Mesenchymal stem cell (in vitro differentiated cells and primary cell): ENCODE results near the gene FHIT. TPM values are rescaled to one million over a fixed set of nuclear protein-coding genes. Genes with fewer than 3 reads are reported as not detected.

Experiments used
- DNase-seq: peaks from one replicate; pipeline ENCODE4 v3.0.0-alpha.2; 2013
- H2AFZ ChIP-seq: one replicate; pipeline ENCODE4 v1.6.1; 2013; ENCODE audit warnings: low read depth, mild to moderate bottlenecking, control low read depth, inconsistent platforms, low read length, moderate library complexity
- H2AK5ac ChIP-seq: 2 replicates; pipeline ENCODE4 v1.6.1; 2013; ENCODE audit warnings: low read length, moderate library complexity, mild to moderate bottlenecking, inconsistent platforms; ENCODE audit not compliant: severe bottlenecking
- H2BK120ac ChIP-seq: one replicate; pipeline ENCODE4 v1.6.1; 2013; ENCODE audit warnings: low read depth, mild to moderate bottlenecking, inconsistent platforms, low read length, moderate library complexity
- H2BK12ac ChIP-seq, 2 experiments: one replicate each; pipeline ENCODE4 v1.6.1; 2013; ENCODE audit warnings: inconsistent platforms in 2 of 2, low read length in 2 of 2, mild to moderate bottlenecking in 2 of 2, moderate library complexity in 2 of 2, control low read depth in 1 of 2
- H2BK15ac ChIP-seq: one replicate; pipeline ENCODE4 v1.6.1; 2013; ENCODE audit warnings: mild to moderate bottlenecking, low read depth, inconsistent platforms; ENCODE audit not compliant: poor library complexity, severe bottlenecking
- H2BK5ac ChIP-seq: 2 replicates; pipeline ENCODE4 v1.6.1; 2013; ENCODE audit warnings: low read depth, mild to moderate bottlenecking, low read length, control low read depth, inconsistent platforms; ENCODE audit not compliant: poor library complexity, severe bottlenecking
- H3K14ac ChIP-seq, 2 experiments: one replicate each; pipeline ENCODE4 v1.6.1; 2013; ENCODE audit warnings: inconsistent platforms in 2 of 2, low read length in 2 of 2, control low read depth in 1 of 2, mild to moderate bottlenecking in 1 of 2, moderate library complexity in 1 of 2
- H3K18ac ChIP-seq, 2 experiments: one replicate each; pipeline ENCODE4 v1.6.1; 2013; ENCODE audit warnings: inconsistent platforms in 2 of 2, low read length in 2 of 2, control low read depth in 1 of 2, low read depth in 1 of 2, mild to moderate bottlenecking in 1 of 2
- H3K23ac ChIP-seq, 2 experiments: one replicate each; pipeline ENCODE4 v1.6.1; 2013; ENCODE audit warnings: inconsistent platforms in 2 of 2, low read length in 2 of 2, mild to moderate bottlenecking in 2 of 2, moderate library complexity in 2 of 2, control low read depth in 1 of 2
- H3K27ac ChIP-seq: 2 replicates; pipeline ENCODE4 v1.5.1; 2013; ENCODE audit warnings: mild to moderate bottlenecking, moderate library complexity, low read length, control low read depth, inconsistent platforms; ENCODE audit not compliant: poor library complexity, severe bottlenecking
- H3K27me3 ChIP-seq, 2 experiments: 2 replicates each; pipeline versions ENCODE4 v1.6.1 to v1.7.0; 2013; ENCODE audit warnings: low read length in 2 of 2, mild to moderate bottlenecking in 2 of 2, moderate library complexity in 2 of 2, control low read depth in 1 of 2, inconsistent platforms in 1 of 2; ENCODE audit not compliant: control insufficient read depth in 1 of 2, insufficient read depth in 1 of 2
- H3K36me3 ChIP-seq, 2 experiments: 2 replicates each; pipeline versions ENCODE4 v1.6.1 to v1.7.0; 2013; ENCODE audit warnings: low read length in 2 of 2, control low read depth in 1 of 2, inconsistent platforms in 1 of 2, low read depth in 1 of 2, mild to moderate bottlenecking in 1 of 2; ENCODE audit not compliant: insufficient read depth in 2 of 2, control insufficient read depth in 1 of 2
- H3K4ac ChIP-seq, 2 experiments: one replicate each; pipeline ENCODE4 v1.6.1; 2013; ENCODE audit warnings: inconsistent platforms in 2 of 2, low read length in 2 of 2, mild to moderate bottlenecking in 2 of 2, moderate library complexity in 2 of 2, control low read depth in 1 of 2, low read depth in 1 of 2
- H3K4me1 ChIP-seq: 2 replicates; pipeline ENCODE4 v1.6.1; 2013; ENCODE audit warnings: low read depth, low read length, control low read depth; ENCODE audit not compliant: control insufficient read depth, insufficient read depth
- H3K4me2 ChIP-seq: 2 replicates; pipeline ENCODE4 v1.6.1; 2013; ENCODE audit warnings: low read length, mild to moderate bottlenecking, inconsistent platforms; ENCODE audit not compliant: poor library complexity, severe bottlenecking
- H3K4me3 ChIP-seq, 2 experiments: 2 replicates each; pipeline versions ENCODE4 v1.5.1 to v1.7.0; 2013; ENCODE audit warnings: low read length in 2 of 2, mild to moderate bottlenecking in 2 of 2, control low read depth in 1 of 2, low read depth in 1 of 2; ENCODE audit not compliant: insufficient read depth in 1 of 2
- H3K79me1 ChIP-seq: replicated peaks from 2 replicates; pipeline ENCODE4 v1.6.1; 2013; ENCODE audit warnings: mild to moderate bottlenecking, control low read depth, low read length, inconsistent platforms; ENCODE audit not compliant: poor library complexity, severe bottlenecking
- H3K9ac ChIP-seq: 2 replicates; pipeline ENCODE4 v1.7.0; 2013; ENCODE audit warnings: mild to moderate bottlenecking, low read length, moderate library complexity
- H3K9me3 ChIP-seq: 2 replicates; pipeline ENCODE4 v1.7.0; 2013; ENCODE audit warnings: mild to moderate bottlenecking, low read length; ENCODE audit not compliant: control insufficient read depth
- H4K8ac ChIP-seq: one replicate; pipeline ENCODE4 v1.6.1; 2013; ENCODE audit warnings: inconsistent platforms, mild to moderate bottlenecking, low read length, moderate library complexity
- H4K91ac ChIP-seq: one replicate; pipeline ENCODE4 v1.6.1; 2013; ENCODE audit warnings: mild to moderate bottlenecking, low read length, inconsistent platforms
- WGBS: methylation state at CpG from one replicate; pipeline ENCODE4 v1.1.7; 2013; ENCODE audit warnings: mixed read lengths; 5-methylcytosine and 5-hydroxymethylcytosine counted together
- small RNA-seq: library from polyadenylated mRNA; stranded (forward); fragments of <200 nt; extraction: miRNeasy Mini kit (QIAGEN cat#:217004); gene quantifications from one replicate; pipeline ENCODE3, GENCODE V24; 2013; ENCODE audit warnings: low read depth

The FHIT gene

DNA sequence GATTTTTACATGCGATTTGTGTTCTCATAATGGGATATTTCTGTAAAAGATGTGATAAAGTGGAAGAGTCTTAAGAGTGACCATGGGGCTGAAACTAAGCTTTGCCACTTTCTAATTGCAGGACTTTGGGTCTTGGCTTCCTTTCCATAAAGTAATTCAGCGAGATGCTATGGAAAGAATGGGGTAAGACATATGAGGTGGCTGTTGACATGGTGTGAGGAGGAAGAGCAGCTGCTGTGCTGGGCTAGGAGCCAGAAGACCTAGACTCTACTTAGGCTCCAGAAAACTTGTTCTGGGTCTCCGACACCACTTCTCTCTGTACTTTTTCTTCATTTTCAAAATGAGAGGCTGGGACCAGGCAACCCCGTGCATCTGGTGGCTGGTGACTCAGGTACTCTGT is 1547.0 kb downstream of the FHIT start:
- 77% methylated on average over 4 of the region's 4 CpGs for WGBS
- H3K23ac ChIP-seq: no peak overlapping the region
- H2BK5ac ChIP-seq: no peak overlapping the region

GRCh38 chr3:59699648-59700320 is 1551.5 kb downstream of the FHIT start:
- no peaks in the 10 kb centered on the region for H3K4me1 ChIP-seq
- H2AFZ ChIP-seq: no peak overlapping the region
- H3K23ac ChIP-seq: no peak overlapping the region
- H2BK5ac ChIP-seq: no peak overlapping the region
- no peak overlapping the region for H2AK5ac ChIP-seq
- no peak for DNase-seq
- no peak overlapping the region for H2BK15ac ChIP-seq
- no peak overlapping the region for H3K4me2 ChIP-seq
- no peak overlapping the region for H3K4me3 ChIP-seq
- no peak overlapping the region for H4K8ac ChIP-seq
- no peak overlapping the region for H3K4ac ChIP-seq
- no peaks in the 10 kb centered on the region for H3K9me3 ChIP-seq
- no peak overlapping the region for H3K9ac ChIP-seq
- H3K36me3 ChIP-seq: no peaks in the 10 kb centered on the region
- H2BK120ac ChIP-seq: no peak overlapping the region
- no peak overlapping the region for H3K14ac ChIP-seq
- 58% methylated on average over 6 of the region's 6 CpGs for WGBS
- H2BK12ac ChIP-seq: no peak overlapping the region
- no peak overlapping the region for H3K27ac ChIP-seq
- H3K27me3 ChIP-seq: no peaks in the 10 kb centered on the region
- no peak overlapping the region for H4K91ac ChIP-seq
- H3K18ac ChIP-seq: no peak overlapping the region
- H3K79me1 ChIP-seq: no peaks in the 10 kb centered on the region

More for the DNA sequence above, 1547.0 kb downstream of the FHIT start:
- H3K9ac ChIP-seq: no peak overlapping the region
- H2BK120ac ChIP-seq: no peak overlapping the region
- no peak overlapping the region for H3K27ac ChIP-seq
- no peak overlapping the region for H2BK15ac ChIP-seq
- no peak for DNase-seq
- no peak overlapping the region for H4K8ac ChIP-seq
- no peaks in the 10 kb centered on the region for H3K4me1 ChIP-seq
- H4K91ac ChIP-seq: no peak overlapping the region
- H2BK12ac ChIP-seq: no peak overlapping the region
- no peaks in the 10 kb centered on the region for H3K27me3 ChIP-seq
- H2AFZ ChIP-seq: no peak overlapping the region
- H3K79me1 ChIP-seq: no peaks in the 10 kb centered on the region
- no peaks in the 10 kb centered on the region for H3K36me3 ChIP-seq
- no peak overlapping the region for H3K4ac ChIP-seq
- no peak overlapping the region for H2AK5ac ChIP-seq
- H3K4me2 ChIP-seq: no peak overlapping the region
- H3K14ac ChIP-seq: no peak overlapping the region
- no peak overlapping the region for H3K18ac ChIP-seq
- no peaks in the 10 kb centered on the region for H3K9me3 ChIP-seq
- no peak overlapping the region for H3K4me3 ChIP-seq

Small RNAs within 50 kb of the gene (small RNA-seq; reads per million reads assigned to genes)
- gene MIR548BB (not detected), gene RF00012 (not detected)
